K562 (cell line): ENCODE data around the gene ALK. TPM values are rescaled to one million over a fixed set of nuclear protein-coding genes. Genes with fewer than 3 reads are reported as not detected.
A peak's percentile ranks its signal among the peaks of the same experiment; 100 is the strongest.

Source experiments
- ATAC-seq: fragments of 200-7000 bp; cut with Tn5 transposase; 3 replicates; pipeline ENCODE4 v1.9.1; 2020; ENCODE audit warnings: moderate library complexity
- BruUV-seq: library from RNA; stranded (reverse); fragments of 400-500 nt; replicated peaks from 2 replicates; lab custom pipeline; 2021; lab: Mats Ljungman, UMichigan
- CTCF ChIA-PET: fragments of 300-600 bp; formaldehyde crosslinking; extraction: SDS; loops from one replicate; lab custom pipeline; 2021; ENCODE audit warnings: low intra/inter-chr PET ratio; lab: Yijun Ruan, JAX
- POLR2A ChIA-PET: fragments of 300-600, 350-650 bp; sonication (Branson Sonifier 250); formaldehyde crosslinking; extraction: SDS; loops from one replicate; lab custom pipeline; 2021; ENCODE audit warnings: antibody characterized with exemption, inconsistent platforms; lab: Yijun Ruan, JAX
- DNase-seq, 4 experiments: peaks; one replicate each; pipeline versions ENCODE4 v3.0.0 to v3.0.0-alpha.2; 2011 to 2018; ENCODE audit warnings: low spot score in 3 of 4, mixed read lengths in 3 of 4; ENCODE audit errors: extremely low read depth in 1 of 4
- FAIRE-seq: peaks from 2 replicates; lab custom pipeline; 2011; peaks lifted over from hg19 to GRCh38; lab: Jason Lieb, UNC
- H2AFZ ChIP-seq: 2 replicates; pipeline ENCODE4 v1.6.0; 2011; ENCODE audit warnings: low read depth, low read length, control low read depth, inconsistent platforms
- H3K27ac ChIP-seq: fragments of 200-600 bp; 3 replicates; pipeline ENCODE4 v1.8.0; 2011; ENCODE audit warnings: low read depth, mild to moderate bottlenecking, control low read depth, inconsistent platforms, low read length, moderate library complexity, mixed read lengths; ENCODE audit errors: extremely low read depth
- H3K27me3 ChIP-seq, 2 experiments: fragments of 300-600 bp in 1 of 2; 2 replicates in 1 of 2; 3 replicates in 1 of 2; pipeline versions ENCODE4 v1.6.0 to v1.8.0; 2011; ENCODE audit warnings: inconsistent platforms in 2 of 2, low read length in 2 of 2, mild to moderate bottlenecking in 1 of 2, mixed read lengths in 1 of 2, moderate library complexity in 1 of 2; ENCODE audit not compliant: control insufficient read depth in 2 of 2, insufficient read depth in 2 of 2
- H3K36me3 ChIP-seq: fragments of 300-600 bp; 3 replicates; pipeline ENCODE4 v1.8.0; 2011; ENCODE audit warnings: mild to moderate bottlenecking, low read length, inconsistent platforms; ENCODE audit not compliant: control insufficient read depth, insufficient read depth
- H3K4me1 ChIP-seq, 2 experiments: fragments of 200-600 bp in 1 of 2; replicated peaks in 1 of 2; 2 replicates in 1 of 2; 3 replicates in 1 of 2; pipeline versions ENCODE4 v1.5.1 to v1.8.0; 2011; ENCODE audit warnings: inconsistent platforms in 2 of 2, low read length in 2 of 2, mild to moderate bottlenecking in 1 of 2, mixed read lengths in 1 of 2, moderate library complexity in 1 of 2; ENCODE audit not compliant: control insufficient read depth in 2 of 2, insufficient read depth in 2 of 2
- H3K4me2 ChIP-seq: 2 replicates; pipeline ENCODE4 v1.6.1; 2011; ENCODE audit warnings: low read length, control low read depth, inconsistent platforms, mixed read lengths; ENCODE audit not compliant: insufficient read depth
- H3K4me3 ChIP-seq: fragments of 200-600 bp; sonication (generic), shearing (Covaris generic); 2 replicates; pipeline ENCODE4 v1.5.1; 2016; ENCODE audit warnings: control low read depth, inconsistent platforms
- H3K79me2 ChIP-seq: fragments of 200-600 bp; 3 replicates; pipeline ENCODE4 v1.8.0; 2011; ENCODE audit warnings: low read length, inconsistent platforms; ENCODE audit not compliant: control insufficient read depth, insufficient read depth
- H3K9ac ChIP-seq, 2 experiments: 2 replicates each; pipeline versions ENCODE4 v1.6.0 to v1.6.1; 2011; ENCODE audit warnings: low read depth in 2 of 2, low read length in 2 of 2, control low read depth in 1 of 2, inconsistent platforms in 1 of 2, mild to moderate bottlenecking in 1 of 2, mixed read lengths in 1 of 2; ENCODE audit not compliant: insufficient read depth in 1 of 2
- H3K9me1 ChIP-seq: one replicate; pipeline ENCODE4 v1.6.0; 2011; ENCODE audit warnings: inconsistent platforms, mild to moderate bottlenecking, low read length, moderate library complexity; ENCODE audit not compliant: control insufficient read depth, insufficient read depth
- H3K9me3 ChIP-seq: replicated peaks from 2 replicates; pipeline ENCODE4 v1.5.1; 2011; ENCODE audit warnings: low read depth, low read length, inconsistent platforms; ENCODE audit not compliant: control insufficient read depth, insufficient read depth
- H4K20me1 ChIP-seq: replicated peaks from 2 replicates; pipeline ENCODE4 v1.6.1; 2011; ENCODE audit warnings: low read length, inconsistent platforms, mixed read lengths; ENCODE audit not compliant: control insufficient read depth, insufficient read depth
- ARID2 ChIP-seq: fragments of 450-650 bp; IDR thresholded peaks from 2 replicates; pipeline ENCODE4 v1.6.1; 2017; ENCODE audit warnings: antibody characterized with exemption, mild to moderate bottlenecking
- ASH1L ChIP-seq: fragments of 450-650 bp; IDR thresholded peaks from 2 replicates; pipeline ENCODE4 v1.6.1; 2018; ENCODE audit warnings: borderline replicate concordance, mild to moderate bottlenecking, low read depth; ENCODE audit not compliant: partially characterized antibody
- ATF7 ChIP-seq: fragments of 450-650 bp; IDR thresholded peaks from 2 replicates; pipeline ENCODE4 v1.7.1; 2014; ENCODE audit warnings: mild to moderate bottlenecking, moderate library complexity
- CC2D1A ChIP-seq: fragments of 450-650 bp; IDR thresholded peaks from 2 replicates; pipeline ENCODE4 v1.6.1; 2017; ENCODE audit warnings: mild to moderate bottlenecking
- CREM ChIP-seq: IDR thresholded peaks from 2 replicates; pipeline ENCODE4 v1.6.1; 2014; ENCODE audit warnings: antibody characterized with exemption, low read depth
- MIER1 ChIP-seq: fragments of 450-650 bp; IDR thresholded peaks from 2 replicates; pipeline ENCODE4 v1.6.1; 2016; ENCODE audit warnings: antibody characterized with exemption, mild to moderate bottlenecking, low read depth
- NRF1 ChIP-seq, 2 experiments: fragments of 450-650 bp; IDR thresholded peaks in 1 of 2; conservative IDR thresholded peaks in 1 of 2; 2 replicates each; pipeline ENCODE4 v1.6.1; 2014; ENCODE audit warnings: mild to moderate bottlenecking in 2 of 2
- POLR2G ChIP-seq: fragments of 200-400 bp; formaldehyde crosslinking; IDR thresholded peaks from 2 replicates; pipeline ENCODE4 v1.6.1; 2017; ENCODE audit warnings: low read depth, mild to moderate bottlenecking, antibody characterized with exemption, low read length, moderate library complexity
- RAD21 ChIP-seq, 2 experiments: fragments of 250-450 bp in 1 of 2; fragments of 450-650 bp in 1 of 2; sonication (Bioruptor Pico) in 1 of 2; formaldehyde crosslinking in 1 of 2; IDR thresholded peaks in 1 of 2; conservative IDR thresholded peaks in 1 of 2; 2 replicates each; pipeline versions ENCODE4 v1.4.0 to v1.8.0; 2020 to 2022; ENCODE audit warnings: mild to moderate bottlenecking in 2 of 2, moderate library complexity in 1 of 2
- RBM34 ChIP-seq: fragments of 200-400 bp; formaldehyde crosslinking; IDR thresholded peaks from 2 replicates; pipeline ENCODE4 v1.6.1; 2018; ENCODE audit warnings: low read length, borderline replicate concordance; ENCODE audit not compliant: insufficient read depth
- STAG1 ChIP-seq: sonication (generic); formaldehyde crosslinking; IDR thresholded peaks from 2 replicates; pipeline ENCODE4 v1.5.0; 2020; ENCODE audit warnings: missing genetic modification reagents, borderline replicate concordance
- ZNF12 ChIP-seq: sonication (generic); formaldehyde crosslinking; IDR thresholded peaks from 2 replicates; pipeline ENCODE4 v1.4.0; 2020; ENCODE audit warnings: mild to moderate bottlenecking, missing genetic modification reagents
- WGBS: fragments of 100-300 bp; shearing (Covaris generic); methylation state at CpG from one replicate; pipeline ENCODE4 v1.1.6; 2016; ENCODE audit warnings: low coverage, mixed read lengths; ENCODE audit not compliant: insufficient coverage; ENCODE audit errors: missing lambda C conversion rate; 5-methylcytosine and 5-hydroxymethylcytosine counted together
- in situ Hi-C: fragments of 300-500 bp; cut with MboI; formaldehyde crosslinking; loops from 4 replicates; pipeline ENCODE4 v1.15.0; 2018; ENCODE audit warnings: inconsistent platforms, mixed read lengths
- intact Hi-C: fragments of 100-400 bp; cut with micrococcal nuclease; formaldehyde crosslinking; loops from 2 replicates; pipeline ENCODE4 v1.14.2; 2022
- polyA plus RNA-seq, 8 experiments: library from polyadenylated mRNA; depleted of rRNA in 4 of 8; stranded (reverse) in 5 of 8; unstranded in 3 of 8; fragments of >200 nt; fragmentation: Nextera tagmentation in 2 of 8; fragmentation: Illumina TruSeq in 1 of 8; extraction: Ambion mirVana in 2 of 8; extraction: Trizol in 1 of 8; gene quantifications; 2 replicates each; pipeline versions ENCODE4 v1.2.1 to v1.2.3, GENCODE V29; 2011 to 2014; ENCODE audit warnings: inconsistent platforms in 1 of 8, missing spikeins in 1 of 8
- total RNA-seq, 7 experiments: library from RNA; depleted of rRNA in 6 of 7; stranded (reverse); fragments of >200 nt in 6 of 7; fragmentation: Illumina TruSeq in 2 of 7; extraction: Trizol in 2 of 7; gene quantifications; 2 replicates each; pipeline versions ENCODE4 v1.2.1 to v1.2.3, GENCODE V29; 2011 to 2021; ENCODE audit warnings: low replicate concordance in 1 of 7
- TF ChIP-seq, protein P1 (sequence below), 3 experiments: IDR thresholded peaks in 2 of 3; conservative IDR thresholded peaks in 1 of 3; 2 replicates each; pipeline ENCODE4 v1.5.1; 2011 to 2012; ENCODE audit warnings: low read length in 3 of 3, mild to moderate bottlenecking in 3 of 3, control low read depth in 2 of 3, improper control_type of control experiment in 1 of 3, inconsistent platforms in 1 of 3, low read depth in 1 of 3, mixed read lengths in 1 of 3, moderate library complexity in 1 of 3; ENCODE audit not compliant: insufficient read depth in 2 of 3
- TF ChIP-seq, protein P2 (sequence below): fragments of 450-650 bp; IDR thresholded peaks from 2 replicates; pipeline ENCODE4 v1.7.0; 2016; ENCODE audit warnings: borderline replicate concordance
- TF ChIP-seq, protein P3 (sequence below): fragments of 450-650 bp; formaldehyde crosslinking; IDR thresholded peaks from 2 replicates; pipeline ENCODE4 v1.4.0; 2020; ENCODE audit warnings: mild to moderate bottlenecking, moderate library complexity

ALK gene
- total and polyA plus RNA-seq, 9 of the 15 experiments (the other 6 are each of a cell fraction or from before 2014, with no cell fraction given) = not detected

DNA sequence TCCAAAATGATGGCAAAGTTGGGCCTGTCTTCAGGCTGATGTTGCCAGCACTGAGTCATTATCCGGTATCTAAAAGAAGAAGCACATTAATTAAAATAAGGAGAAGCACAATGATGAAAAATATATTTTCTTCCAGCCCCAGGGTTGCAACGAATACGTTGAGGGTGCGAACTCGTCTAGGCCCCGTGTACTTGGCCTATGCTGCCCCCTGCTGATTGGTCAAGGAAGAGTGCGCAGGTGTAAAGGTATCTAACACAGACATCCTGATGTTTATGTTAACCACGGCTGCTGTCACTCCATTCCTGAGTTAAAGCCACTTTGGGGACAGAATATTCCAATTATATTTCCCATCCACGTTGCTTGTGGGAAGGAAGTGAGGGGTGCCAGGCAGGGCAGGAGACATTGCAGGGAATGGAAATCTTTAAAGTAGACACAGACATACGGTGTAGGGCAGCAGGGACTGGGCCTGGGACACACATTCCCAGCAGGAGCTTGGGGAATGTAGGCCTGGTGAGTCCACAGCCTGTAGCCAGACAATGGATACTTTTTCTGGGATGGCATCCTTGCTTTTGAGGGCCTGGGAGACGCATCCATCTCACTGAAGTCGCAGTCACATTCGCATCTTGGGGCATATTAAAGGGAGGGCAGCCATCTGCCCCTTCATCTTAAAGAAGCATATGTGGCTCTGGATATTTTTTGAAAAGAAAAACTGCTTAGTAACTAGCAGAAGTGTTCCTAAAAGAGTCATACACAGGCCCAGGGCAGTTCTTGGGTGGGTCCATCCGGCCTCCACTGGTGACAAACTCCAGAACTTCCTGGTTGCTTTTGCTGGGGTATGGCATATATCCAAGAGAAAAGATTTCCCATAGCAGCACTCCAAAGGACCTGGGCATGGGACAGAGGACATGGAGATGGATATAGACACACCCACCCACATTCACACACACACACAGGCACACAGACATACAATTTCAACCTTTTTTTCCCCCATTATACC lies 724.3 kb downstream of the ALK start:
- H3K4me1 ChIP-seq = no peaks in the 10 kb centered on the region
- H3K9ac ChIP-seq = no peak overlapping the region
- FAIRE-seq = peak; percentile 94
- no peaks in the 10 kb centered on the region for H3K36me3 ChIP-seq
- peaks cover 9 to 17% of the 10 kb centered on the region in 2 experiments; a peak in 4 of 5 replicates for H3K27me3 ChIP-seq
- no peaks in the 10 kb centered on the region for H3K9me3 ChIP-seq
- CTCF ChIA-PET = interaction anchor here (0.6 to 3.4 kb wide), 5 partner anchors 38 to 630 kb away, joined by 3 to 48 read pairs (median 5); no protein-coding TSS in a partner anchor
- ATAC-seq = peak; percentile 98
- no peak overlapping the region for H3K4me2 ChIP-seq
- no peaks in the 10 kb centered on the region for H3K79me2 ChIP-seq
- peak; percentile 76 to 79 (median 77) for DNase-seq
- 1% methylated on average over 14 of the region's 14 CpGs for WGBS
- H2AFZ ChIP-seq = no peak overlapping the region
- in situ Hi-C loops = no loop called here
- BruUV-seq = no TSS peak
- H3K9me1 ChIP-seq = no peaks in the 10 kb centered on the region
- no peak overlapping the region for H3K27ac ChIP-seq
- intact Hi-C loops = loop anchor here (1.0 to 10.0 kb wide), 4 partner anchors 122 to 612 kb away; partner anchors contain the start of gene PCARE
- POLR2A ChIA-PET = no interaction called here
- no peaks in the 10 kb centered on the region for H4K20me1 ChIP-seq
- H3K4me3 ChIP-seq = no peak overlapping the region
- TF ChIP-seq RAD21 (CRISPR knock-in tag; conservative IDR thresholded peaks at IDR 0.05 in 1 of 2, IDR thresholded peaks at IDR 0.05 in 1 of 2) (peak; percentile 92 to 95), ARID2 (peak; percentile 67; the same call in 1 of the 2 replicates), MIER1 (no peak), STAG1 (peak; percentile 70; the same call in 1 of the 2 replicates), NRF1 (conservative IDR thresholded peaks at IDR 0.05 in 1 of 2, IDR thresholded peaks at IDR 0.05 in 1 of 2) (peak in 1 of 2 experiments; percentile 43; a peak in 1 of 4 replicates), CC2D1A (peak; percentile 60; the same call in 1 of the 2 replicates), ASH1L (no peak), ZNF12 (CRISPR knock-in tag) (no peak), CREM (0 out of 2 replicates have a peak, but pooled peaks have one; percentile 16), ATF7 (0 out of 2 replicates have a peak, but pooled peaks have one; percentile 8), POLR2G (no peak), RBM34 (no peak)
- TF ChIP-seq, protein P1, sequence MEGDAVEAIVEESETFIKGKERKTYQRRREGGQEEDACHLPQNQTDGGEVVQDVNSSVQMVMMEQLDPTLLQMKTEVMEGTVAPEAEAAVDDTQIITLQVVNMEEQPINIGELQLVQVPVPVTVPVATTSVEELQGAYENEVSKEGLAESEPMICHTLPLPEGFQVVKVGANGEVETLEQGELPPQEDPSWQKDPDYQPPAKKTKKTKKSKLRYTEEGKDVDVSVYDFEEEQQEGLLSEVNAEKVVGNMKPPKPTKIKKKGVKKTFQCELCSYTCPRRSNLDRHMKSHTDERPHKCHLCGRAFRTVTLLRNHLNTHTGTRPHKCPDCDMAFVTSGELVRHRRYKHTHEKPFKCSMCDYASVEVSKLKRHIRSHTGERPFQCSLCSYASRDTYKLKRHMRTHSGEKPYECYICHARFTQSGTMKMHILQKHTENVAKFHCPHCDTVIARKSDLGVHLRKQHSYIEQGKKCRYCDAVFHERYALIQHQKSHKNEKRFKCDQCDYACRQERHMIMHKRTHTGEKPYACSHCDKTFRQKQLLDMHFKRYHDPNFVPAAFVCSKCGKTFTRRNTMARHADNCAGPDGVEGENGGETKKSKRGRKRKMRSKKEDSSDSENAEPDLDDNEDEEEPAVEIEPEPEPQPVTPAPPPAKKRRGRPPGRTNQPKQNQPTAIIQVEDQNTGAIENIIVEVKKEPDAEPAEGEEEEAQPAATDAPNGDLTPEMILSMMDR (IDR thresholded peaks at IDR 0.05 in 2 of 3, conservative IDR thresholded peaks at IDR 0.05 in 1 of 3; ENCODE audit: insufficient read depth in 2 of 3, low read depth in 1 of 3, low read length in 3 of 3) = peak; percentile 85 to 89 (median 88)
- TF ChIP-seq, protein P2, sequence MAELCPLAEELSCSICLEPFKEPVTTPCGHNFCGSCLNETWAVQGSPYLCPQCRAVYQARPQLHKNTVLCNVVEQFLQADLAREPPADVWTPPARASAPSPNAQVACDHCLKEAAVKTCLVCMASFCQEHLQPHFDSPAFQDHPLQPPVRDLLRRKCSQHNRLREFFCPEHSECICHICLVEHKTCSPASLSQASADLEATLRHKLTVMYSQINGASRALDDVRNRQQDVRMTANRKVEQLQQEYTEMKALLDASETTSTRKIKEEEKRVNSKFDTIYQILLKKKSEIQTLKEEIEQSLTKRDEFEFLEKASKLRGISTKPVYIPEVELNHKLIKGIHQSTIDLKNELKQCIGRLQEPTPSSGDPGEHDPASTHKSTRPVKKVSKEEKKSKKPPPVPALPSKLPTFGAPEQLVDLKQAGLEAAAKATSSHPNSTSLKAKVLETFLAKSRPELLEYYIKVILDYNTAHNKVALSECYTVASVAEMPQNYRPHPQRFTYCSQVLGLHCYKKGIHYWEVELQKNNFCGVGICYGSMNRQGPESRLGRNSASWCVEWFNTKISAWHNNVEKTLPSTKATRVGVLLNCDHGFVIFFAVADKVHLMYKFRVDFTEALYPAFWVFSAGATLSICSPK = no peak
- TF ChIP-seq, protein P3, sequence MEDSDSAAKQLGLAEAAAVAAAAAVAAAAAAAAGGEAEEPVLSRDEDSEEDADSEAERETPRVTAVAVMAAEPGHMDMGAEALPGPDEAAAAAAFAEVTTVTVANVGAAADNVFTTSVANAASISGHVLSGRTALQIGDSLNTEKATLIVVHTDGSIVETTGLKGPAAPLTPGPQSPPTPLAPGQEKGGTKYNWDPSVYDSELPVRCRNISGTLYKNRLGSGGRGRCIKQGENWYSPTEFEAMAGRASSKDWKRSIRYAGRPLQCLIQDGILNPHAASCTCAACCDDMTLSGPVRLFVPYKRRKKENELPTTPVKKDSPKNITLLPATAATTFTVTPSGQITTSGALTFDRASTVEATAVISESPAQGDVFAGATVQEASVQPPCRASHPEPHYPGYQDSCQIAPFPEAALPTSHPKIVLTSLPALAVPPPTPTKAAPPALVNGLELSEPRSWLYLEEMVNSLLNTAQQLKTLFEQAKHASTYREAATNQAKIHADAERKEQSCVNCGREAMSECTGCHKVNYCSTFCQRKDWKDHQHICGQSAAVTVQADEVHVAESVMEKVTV (CRISPR knock-in tag) = peak; percentile 86
